GM19372 (cell line): ENCODE results near the gene VSIG2.
A peak's percentile ranks its signal among the peaks of the same experiment; 100 is the strongest.
"Not testable (repeated sequence)": the region's sequence is repeated elsewhere in the genome, so short reads cannot be mapped to it uniquely, and the experiment has no call there.

Experiments used
- ATAC-seq: cut with Tn5 transposase; IDR thresholded peaks from one replicate; pipeline ENCODE4 v1.9.1; 2021; ENCODE audit warnings: mild to moderate bottlenecking, low read depth, moderate library complexity; ENCODE audit not compliant: unreplicated experiment

The VSIG2 gene, protein sequence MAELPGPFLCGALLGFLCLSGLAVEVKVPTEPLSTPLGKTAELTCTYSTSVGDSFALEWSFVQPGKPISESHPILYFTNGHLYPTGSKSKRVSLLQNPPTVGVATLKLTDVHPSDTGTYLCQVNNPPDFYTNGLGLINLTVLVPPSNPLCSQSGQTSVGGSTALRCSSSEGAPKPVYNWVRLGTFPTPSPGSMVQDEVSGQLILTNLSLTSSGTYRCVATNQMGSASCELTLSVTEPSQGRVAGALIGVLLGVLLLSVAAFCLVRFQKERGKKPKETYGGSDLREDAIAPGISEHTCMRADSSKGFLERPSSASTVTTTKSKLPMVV

DNA sequence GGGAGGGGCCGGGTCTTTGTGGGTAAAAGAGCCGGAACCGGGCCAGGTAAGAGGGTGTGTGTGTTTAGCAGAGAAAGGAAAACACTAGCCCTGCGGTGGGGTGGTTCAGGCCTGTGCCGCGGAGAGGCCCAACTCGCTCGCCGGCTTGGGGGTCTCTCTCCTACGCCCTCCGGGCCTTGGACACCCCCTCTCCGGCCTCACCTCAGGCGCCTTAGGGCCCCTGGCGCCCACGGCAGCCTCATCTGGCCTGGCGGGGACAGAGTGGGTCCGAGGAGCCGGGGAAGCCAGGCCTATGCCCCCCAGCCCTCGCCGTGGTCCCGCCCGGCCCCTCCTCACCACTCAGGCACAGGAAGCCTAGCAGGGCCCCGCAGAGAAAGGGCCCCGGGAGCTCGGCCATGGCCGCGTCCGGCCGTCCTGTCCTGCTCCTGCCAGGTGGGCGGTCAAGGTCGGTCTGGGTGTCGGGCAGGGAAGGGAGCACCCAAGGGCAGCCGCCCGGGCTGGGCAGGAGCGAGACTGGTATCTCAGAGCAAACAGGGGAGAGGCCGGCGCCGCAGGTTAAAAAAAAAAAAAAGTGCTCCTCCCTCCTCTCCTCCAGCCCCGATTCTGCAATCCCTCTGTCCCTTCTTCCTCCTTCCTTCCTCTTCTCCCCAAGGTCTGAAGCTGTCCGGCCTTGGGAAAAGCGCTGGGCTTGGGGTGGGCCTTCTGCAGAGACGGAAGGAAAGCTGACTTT is at the start of gene VSIG2:
Gene VSIG2, minus strand, starts transcription at position 515 of the 730 bp plus-strand sequence. Its CDS starts 118 bp downstream, at position 397.
- no peak for ATAC-seq

DNA sequence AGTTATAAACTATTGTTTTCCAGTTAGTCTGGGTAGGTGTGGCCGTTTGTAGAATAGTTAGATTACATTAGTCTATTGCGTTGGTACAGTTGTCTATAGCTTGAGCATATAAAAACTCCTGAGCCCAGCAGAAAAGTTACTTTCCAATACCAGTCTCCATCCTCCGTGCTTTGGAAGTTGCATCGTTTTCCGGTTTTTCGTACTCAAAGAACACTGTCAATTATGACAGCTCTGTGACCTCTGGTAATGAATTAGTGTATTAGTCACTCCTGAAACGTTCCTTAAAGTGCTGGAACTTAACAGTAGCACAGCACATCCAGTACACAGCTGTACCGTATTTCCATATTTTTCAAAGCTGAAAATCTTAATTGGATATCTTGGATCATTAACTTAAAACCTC is 49.0 kb upstream of the VSIG2 start:
- ATAC-seq, result no peak

DNA sequence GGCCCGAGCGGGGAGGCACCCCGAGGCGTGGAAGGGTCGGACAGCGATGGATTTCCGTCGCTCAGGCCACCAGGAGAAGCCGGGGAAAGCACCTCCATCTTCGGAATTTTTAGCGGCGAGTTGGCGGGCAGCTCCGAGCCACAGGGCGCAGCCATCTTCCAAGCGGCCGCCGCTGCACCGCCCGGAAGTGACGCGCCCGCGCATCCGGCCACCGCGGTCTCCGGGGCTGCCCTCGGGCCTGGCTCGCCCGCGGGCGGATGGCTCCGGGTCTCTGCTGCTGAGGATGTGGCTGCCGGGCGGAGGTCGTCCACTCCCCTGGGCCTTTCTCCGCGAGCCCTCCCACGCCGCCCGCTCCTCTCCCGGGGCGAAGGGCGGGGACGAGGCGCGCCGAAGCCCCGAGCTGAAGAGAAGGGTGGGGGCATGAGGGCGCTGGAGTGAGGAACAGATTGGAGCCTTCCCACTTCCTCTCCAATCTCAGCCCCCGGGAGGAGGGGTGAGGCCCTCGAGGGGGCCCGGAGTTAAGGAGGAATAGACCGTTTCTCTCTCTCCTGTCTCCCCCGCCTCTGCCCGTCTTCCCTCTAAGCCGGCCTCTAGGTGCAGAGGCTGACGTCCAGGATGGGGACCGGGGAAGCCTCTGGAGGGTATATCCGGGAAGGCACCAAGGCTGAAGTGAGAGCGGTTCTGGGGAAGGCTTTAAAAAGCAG is 48.3 kb upstream of the VSIG2 start, which contains the start of gene MSANTD2:
Gene MSANTD2, minus strand, starts transcription at position 181 of the 704 bp plus-strand sequence. Its CDS starts 26 bp downstream, at position 155.
- peak; percentile 92 for ATAC-seq

DNA sequence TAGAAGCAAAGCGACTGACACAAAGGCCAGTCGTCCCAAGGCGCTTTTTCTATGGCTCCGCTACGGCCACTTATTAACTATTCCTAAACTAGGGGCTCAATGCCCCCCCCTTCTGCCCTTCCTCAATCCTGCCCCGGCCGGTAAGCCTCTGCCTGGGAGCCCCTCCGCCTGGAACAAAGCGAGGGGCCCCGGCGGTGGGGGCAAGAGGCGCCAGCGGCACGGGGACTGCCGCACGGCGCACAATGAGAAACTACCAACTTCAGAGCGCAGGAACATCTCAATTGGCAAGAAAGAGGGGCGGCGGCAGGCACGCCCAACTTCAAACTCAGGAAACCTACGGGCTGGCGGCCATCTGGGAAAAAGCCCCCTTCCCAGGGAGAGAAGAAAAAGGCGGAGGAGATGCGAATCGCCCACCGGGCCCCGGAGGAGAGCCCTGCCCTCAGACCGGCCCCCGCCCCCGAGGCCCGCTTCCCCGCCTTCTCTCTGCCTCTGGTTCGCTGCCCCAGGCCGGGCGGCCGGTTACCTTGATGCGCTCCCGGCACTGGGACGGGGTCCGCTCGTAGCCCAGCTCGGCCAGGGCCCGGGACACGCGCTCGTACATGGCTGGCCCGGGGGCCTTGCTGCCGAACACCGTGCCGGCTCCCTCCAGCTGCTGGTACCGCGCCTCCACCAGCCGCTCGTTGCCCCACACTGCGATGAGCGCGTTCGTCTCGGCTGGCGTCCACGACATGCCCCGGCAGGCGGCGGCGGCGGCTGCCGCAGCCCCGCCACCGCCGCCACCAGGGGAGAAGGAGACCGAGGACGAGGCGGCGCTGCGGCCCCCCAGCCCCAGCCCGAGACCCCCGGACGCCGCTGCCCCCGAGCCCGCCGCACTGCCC is 47.5 kb upstream of the VSIG2 start:
- peak; percentile 34 for ATAC-seq

DNA sequence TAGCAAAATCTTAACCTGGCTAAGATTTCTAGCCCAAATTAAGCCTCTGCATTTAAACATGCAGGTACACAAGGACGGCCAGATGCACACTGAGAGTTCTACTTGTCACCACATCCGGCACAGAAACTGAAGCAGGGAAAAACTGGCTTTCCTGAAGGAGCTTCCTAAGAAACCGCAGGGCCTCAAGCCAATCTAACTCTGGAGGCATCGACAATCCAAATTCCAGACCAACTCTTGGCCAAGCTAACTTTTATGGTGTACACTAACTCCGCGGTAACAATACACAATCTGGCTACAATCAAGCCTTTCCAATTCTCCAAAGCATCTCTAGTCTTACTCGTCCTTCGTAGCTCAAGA is 46.9 kb upstream of the VSIG2 start:
- ATAC-seq, result peak; percentile 7

DNA sequence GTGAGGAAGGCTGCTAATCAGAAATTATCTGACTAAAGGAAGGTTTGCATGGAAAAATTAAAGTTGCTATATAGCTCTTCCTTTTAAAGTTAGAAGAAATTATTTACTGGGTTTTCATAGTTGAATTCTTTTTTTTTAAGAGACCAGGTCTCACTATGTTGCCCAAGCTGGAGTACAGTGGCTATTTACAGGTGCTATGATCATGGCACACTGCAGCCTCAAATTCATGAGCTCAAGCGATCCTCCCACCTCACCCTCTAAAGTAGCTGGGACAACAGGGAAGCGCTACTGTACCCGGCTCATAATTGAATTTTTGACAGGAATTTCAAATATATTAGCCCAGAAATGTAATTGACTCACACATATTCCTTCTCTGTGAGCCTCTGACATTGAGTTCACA is 44.3 kb upstream of the VSIG2 start:
- ATAC-seq, result no peak

DNA sequence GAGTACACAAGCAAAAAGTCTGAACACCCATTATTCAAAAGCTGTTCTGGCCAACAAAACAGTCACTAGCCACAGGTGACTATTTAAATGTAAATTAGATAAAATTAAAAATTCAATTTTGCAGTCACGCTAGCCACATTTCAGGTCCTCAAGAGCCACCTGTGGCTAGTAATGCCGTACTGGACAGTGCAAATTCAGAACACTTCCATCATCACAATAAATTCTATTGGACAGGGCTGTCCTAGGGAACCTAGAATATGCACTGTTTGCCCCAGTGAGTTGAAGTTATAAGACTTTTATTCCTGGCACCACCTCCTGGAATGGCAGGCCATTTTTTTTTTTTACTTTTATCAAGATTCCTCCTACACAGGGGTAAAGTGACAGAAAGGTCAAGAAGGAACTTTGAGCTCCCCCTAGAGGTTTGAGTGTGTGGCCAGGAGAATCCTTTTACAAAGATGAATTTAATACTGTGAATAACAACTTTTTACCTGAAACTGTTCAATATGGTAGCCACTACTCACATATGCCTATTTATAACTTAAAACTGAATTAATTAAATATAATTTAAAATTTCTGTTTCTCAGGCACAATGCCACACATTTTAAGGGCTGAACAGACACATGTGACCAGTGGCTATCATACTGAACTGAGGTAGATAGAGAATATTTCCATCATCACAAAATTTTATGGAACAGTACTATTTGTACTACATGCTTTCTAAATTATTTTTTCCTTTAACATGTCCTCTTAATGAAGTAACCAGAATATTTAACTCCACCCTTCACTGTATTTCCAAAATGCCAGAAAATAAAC is 41.6 kb upstream of the VSIG2 start:
- ATAC-seq, result peak; percentile 63

DNA sequence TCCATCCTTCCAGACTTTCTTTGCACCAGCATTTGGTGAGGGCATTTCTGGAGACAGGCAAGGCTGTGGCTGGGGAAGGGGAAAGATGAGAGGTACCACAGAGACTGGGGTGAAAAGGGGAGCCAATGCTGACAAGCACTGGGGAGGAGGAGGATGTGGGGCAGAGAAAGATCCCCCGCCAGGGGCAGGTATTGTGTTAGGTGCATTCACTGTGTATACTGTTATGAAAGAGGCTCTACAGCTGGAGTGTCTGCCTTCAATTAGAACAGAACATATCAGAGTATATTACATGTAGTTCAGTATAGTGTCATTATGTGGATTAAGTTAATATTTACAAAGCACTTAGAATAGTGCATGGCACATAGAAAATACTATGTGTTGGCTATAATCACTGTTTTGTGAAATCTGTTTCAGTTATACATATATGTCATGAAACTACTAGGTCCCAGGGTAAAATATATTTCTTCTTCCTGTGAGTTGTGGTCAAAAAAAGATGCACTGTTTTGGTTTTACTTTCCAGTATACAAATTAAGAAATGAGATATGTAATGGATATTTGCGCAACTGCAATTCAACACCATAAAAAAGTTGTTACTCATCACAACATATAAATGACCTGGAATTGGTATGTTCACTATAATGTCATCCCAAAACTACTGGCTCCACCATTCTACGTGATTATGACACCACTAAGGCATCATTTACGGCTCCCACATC is 39.7 kb upstream of the VSIG2 start:
- ATAC-seq, result peak; percentile 59

DNA sequence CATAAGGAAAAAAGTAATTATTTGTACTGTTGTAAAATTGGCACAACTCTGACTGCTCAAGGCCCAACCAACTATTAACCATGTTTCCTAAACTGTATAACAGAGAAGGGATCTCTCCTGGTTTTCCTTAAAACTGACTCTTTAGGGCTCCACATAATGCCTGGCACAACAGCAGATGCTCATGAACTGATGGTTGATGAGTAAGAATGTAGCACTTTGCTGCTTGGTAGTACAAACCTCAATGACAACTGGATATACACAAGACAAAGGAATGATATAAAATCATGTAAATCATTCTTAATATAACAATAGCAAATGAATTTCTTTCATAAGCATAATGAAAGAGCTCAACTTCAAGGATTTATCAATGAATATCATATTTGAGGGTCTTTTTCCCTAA is 36.5 kb upstream of the VSIG2 start:
- ATAC-seq, result no peak

DNA sequence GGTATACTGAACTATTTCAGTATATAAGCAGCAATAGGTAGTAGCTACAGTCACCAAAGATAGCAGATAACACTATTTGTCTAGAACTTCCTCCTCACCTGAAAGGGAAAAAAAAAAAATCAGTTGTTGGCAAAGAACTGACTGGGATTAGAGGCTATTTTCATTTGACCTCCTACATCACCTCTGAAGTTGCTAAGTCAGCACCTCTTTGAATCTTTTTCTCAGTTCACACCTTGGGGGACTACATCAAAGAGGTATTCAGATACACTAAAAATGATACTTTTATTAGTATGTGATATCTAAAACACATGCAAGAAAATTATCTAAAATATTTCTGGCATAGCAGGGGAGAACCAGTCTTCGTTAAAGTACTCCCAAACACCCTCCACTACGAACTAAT is 32.0 kb upstream of the VSIG2 start:
- no peak for ATAC-seq

DNA sequence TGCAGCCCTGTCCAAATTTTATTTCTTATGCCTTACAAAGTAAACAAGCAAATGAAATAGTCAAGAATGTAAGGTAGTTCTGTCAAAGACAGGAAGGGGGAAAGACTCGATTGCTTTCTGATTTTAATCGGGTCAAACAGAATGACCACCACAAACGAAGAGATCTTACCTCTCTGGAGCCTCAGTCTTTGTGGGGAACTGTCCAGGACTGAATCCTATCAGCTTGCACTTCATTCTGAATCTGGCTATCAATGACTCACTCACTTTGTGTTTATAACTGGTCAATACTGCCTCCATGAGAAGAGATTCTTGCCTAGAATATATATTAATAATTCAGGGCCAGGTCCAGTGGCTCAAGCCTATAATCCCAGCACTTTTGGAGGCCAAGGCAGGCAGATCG is 30.9 kb upstream of the VSIG2 start:
- ATAC-seq, result no peak

DNA sequence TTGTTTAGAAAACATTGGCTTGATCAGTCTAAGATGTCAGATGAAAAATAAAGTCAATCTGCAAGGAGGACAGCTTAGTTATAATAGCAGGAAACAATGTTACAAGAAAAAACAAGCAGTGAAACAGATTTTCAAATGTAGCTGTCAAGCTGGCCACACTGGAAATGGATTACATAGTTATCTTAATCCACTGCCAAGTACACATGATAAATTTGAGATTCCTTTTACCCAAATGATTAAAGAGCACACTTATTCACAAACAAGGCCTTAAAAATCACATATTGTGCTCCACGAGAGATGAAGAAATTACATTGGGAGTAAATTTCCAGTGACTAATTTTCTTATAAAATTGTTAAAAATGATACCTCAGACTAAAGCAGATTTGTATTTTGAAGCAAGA is 27.5 kb upstream of the VSIG2 start:
- ATAC-seq, result no peak

DNA sequence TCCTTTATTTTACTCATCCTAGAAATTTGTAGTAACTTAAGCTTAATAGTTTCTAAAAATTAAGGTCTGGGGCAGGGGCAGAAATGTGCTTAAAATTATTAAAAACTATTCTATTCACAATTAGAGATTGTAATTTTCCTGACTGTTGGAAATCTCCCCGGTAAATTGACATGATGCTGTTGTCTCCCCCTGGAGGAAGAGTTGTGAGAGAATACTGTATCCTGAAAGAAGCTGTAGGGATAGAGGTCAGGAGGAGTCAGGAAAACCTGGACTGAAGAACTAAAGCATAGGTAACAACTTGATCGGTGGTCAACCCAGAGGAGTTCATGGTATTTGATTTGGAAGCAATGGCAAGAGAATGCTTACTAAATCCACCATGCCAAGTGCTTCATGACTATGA is 26.2 kb upstream of the VSIG2 start:
- ATAC-seq, result no peak

DNA sequence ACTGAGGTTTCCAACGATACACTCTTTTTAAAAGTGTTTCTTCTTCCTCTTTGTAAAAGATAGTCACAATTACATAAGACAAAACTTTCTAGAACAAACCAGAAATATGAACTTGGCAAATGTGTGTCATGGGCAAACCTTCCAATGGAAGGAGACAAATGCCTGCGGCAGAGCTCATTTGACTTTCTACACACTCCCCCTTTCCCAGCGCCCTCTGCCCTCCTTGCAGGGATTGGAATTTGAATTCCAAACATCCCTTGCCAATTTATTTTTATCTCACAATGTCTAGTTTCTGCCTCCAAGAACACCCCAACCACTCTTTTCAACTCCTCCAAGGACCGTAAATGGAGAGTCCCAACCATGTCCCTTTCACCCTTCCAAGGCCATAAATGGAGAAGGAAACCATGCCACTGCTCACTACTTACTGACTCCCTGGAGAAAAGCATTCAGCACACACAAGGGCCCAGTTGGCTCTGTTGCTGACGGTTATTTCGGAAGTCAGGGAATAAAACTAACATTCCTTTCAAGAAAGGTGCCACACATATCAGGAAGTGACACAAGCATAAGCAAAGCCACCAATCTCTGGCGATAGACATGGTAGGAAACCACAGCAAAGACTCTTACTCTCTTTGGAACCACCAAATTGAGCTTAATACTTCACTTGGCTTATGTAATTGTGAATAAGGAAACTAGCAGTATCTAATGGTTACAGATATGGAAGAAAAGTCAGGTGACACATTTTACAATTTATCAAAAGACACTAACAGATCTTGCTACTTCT is 25.0 kb upstream of the VSIG2 start:
- no peak for ATAC-seq

DNA sequence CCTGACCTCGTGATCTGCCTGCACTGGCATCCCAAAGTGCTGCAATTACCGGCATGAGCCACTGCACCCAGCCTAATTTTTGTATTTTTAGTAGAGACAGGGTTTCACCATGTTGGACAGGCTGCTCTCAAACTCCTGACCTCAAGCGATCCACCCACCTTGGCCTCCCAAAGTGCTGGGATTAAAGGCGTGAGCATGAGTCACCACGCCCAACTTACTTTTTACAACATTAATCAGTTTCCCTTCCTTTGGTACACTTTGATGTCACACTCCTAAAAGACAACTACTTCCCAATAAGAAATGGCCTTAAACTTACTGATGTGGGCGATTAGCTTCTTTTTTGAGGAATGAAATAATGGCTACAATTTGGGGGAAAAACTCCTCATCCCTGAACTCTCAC is 18.9 kb upstream of the VSIG2 start:
- ATAC-seq, result not testable (repeated sequence)

DNA sequence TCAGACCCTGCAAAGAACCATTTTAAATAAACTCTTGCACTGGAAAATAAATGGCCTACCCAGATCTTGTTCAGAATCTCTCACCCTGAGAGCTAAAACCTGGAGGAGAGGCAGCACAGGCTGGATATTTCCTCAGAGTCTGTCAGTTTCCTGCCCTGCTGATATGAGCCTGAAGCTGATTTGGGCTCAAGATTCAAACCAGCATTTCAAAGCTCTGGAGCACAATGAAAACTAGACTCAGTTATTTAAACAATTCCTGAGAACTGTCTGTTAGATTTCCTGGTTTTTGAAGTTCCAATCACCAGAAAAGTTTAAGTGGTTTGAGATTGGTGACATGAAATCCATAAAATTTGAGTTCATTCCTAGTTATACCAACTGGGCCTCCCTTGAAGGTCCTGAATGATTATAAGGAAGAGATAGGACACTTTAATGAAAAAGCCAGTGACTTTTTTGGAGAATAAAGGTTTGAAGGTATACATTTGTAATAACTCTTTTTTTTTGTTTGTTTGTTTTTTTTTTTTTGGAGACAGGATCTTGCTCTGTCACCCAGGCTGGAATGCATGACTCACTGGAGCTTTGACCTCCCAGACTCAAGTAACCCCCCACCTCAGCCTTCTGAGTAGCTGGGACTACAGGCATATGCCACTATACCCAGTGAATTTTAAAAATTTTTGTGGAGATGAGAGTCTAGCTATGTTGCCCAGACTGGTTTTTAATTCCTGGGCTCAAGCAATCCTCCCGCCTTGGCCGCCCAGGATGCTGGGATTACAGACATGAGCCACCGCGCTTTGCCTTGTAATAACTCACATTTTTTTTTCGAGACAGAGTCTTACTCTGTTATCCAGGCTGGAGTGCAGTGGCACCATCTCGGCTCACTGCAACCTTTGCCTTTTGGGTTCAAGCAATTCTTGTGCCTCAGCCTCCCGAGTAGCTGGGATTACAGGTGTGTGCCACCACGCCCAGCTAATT is 18.0 kb upstream of the VSIG2 start:
- ATAC-seq, result no peak

DNA sequence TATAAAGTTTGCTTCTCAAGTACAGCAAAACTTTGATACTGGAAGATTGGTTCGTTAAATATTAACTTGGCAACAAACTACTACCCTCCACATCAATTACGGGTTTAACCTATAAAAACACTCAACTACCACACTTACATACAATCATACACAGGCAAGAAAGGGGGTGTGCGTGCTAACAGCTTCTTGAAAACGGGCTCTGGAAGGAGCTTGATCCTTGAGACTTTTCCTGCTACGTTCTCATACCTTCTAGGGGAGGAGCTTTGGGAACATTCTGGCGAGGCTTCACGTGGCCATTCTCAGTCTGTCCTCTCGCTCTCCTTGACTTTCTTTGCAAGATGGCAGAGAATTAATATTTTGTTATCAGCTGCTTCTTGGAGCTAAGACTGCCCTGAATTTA is 16.9 kb upstream of the VSIG2 start:
- ATAC-seq, result no peak
